Epidermal melanocyte (primary cell): ENCODE data around the gene ANAPC4.

Experiments
- DNase-seq: peaks from one replicate; pipeline ENCODE4 v3.0.0; 2011; ENCODE audit warnings: low spot score; ENCODE audit not compliant: insufficient read length

The ANAPC4 gene

GRCh38 chr4:25378437-25378743 lies 1.3 kb downstream of the ANAPC4 start:
- DNase-seq = no peak

- DNase-seq = no peak
Measured at GRCh38 chr4:25379591-25379990, 2.5 kb downstream of the ANAPC4 start.

- no peak for DNase-seq
Measured at GRCh38 chr4:25383647-25384046, 6.6 kb downstream of the ANAPC4 start.

- DNase-seq = no peak
Measured at GRCh38 chr4:25386926-25387325, 9.9 kb downstream of the ANAPC4 start.

- no peak for DNase-seq
Measured at GRCh38 chr4:25397305-25397704, 20.2 kb downstream of the ANAPC4 start.

GRCh38 chr4:25399510-25399909 lies 22.4 kb downstream of the ANAPC4 start:
- no peak for DNase-seq

GRCh38 chr4:25401066-25401465 lies 24.0 kb downstream of the ANAPC4 start:
- no peak for DNase-seq

- DNase-seq = no peak
Measured at GRCh38 chr4:25402521-25402920, 25.5 kb downstream of the ANAPC4 start.

GRCh38 chr4:25403699-25404098 lies 26.6 kb downstream of the ANAPC4 start:
- DNase-seq = no peak

GRCh38 chr4:25405453-25405852 lies 28.4 kb downstream of the ANAPC4 start:
- DNase-seq = no peak

GRCh38 chr4:25406081-25406692 lies 29.1 kb downstream of the ANAPC4 start:
- DNase-seq = no peak

GRCh38 chr4:25410820-25411529 lies 33.9 kb downstream of the ANAPC4 start:
- DNase-seq = no peak

- no peak for DNase-seq
Measured at GRCh38 chr4:25413261-25413660, 36.2 kb downstream of the ANAPC4 start.

GRCh38 chr4:25417014-25417413 lies 40.0 kb downstream of the ANAPC4 start:
- no peak for DNase-seq

GRCh38 chr4:25420931-25421330 lies 43.9 kb downstream of the ANAPC4 start:
- no peak for DNase-seq

GRCh38 chr4:25421816-25422525 lies 44.9 kb downstream of the ANAPC4 start:
- DNase-seq = no peak

GRCh38 chr4:25423548-25423947 lies 46.5 kb downstream of the ANAPC4 start:
- DNase-seq = no peak

- no peak for DNase-seq
Measured at GRCh38 chr4:25424539-25425228, 47.6 kb downstream of the ANAPC4 start.

- no peak for DNase-seq
Measured at GRCh38 chr4:25425361-25425760, 48.3 kb downstream of the ANAPC4 start.

GRCh38 chr4:25427871-25428270 lies 50.8 kb downstream of the ANAPC4 start:
- no peak for DNase-seq

GRCh38 chr4:25430630-25431029 lies 53.6 kb downstream of the ANAPC4 start:
- no peak for DNase-seq
